ENCODE measurements around the gene ISG20L2. TPM values are rescaled to one million over a fixed set of nuclear protein-coding genes. Genes with fewer than 3 reads are reported as not detected.

Gene ISG20L2
- polyA plus RNA-seq, 2 of the 4 experiments (the other 2 are of a cell fraction): 29.6 to 42.5 TPM

DNA sequence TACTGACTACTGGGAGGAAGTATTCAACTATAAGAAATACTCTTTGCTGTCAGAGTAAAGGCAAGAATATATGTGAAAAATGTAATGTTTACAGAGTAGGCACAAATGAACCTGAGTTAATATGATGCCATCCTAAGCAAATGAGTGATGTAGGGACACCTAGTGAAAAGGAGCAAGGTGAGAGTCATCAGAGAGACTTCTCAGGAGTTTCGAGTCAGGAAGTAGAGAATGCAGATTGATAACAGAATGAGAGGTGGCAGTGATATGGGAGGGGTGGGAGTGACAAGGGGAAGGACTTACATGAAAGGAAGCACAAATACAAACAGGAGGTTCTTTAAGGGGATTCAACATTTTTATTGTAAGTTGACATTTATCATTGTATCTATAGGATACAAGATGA, 49.0 kb upstream of the ISG20L2 start:
- Histone ChIP-seq H3K27ac (no peak overlapping the region), H3K4me3 (no peak overlapping the region), H3K4me2 (no peak overlapping the region), H3K9me3 (no peaks in the 10 kb centered on the region), H3K4me1 (peaks cover 11% of the 10 kb centered on the region; the same call in 2 of the 3 replicates)
- ChIA-PET CTCF (interaction anchor here (0.9 to 1.5 kb wide), 3 partner anchors 51 to 99 kb away, joined by 3 read pairs; no protein-coding TSS in a partner anchor), POLR2A (no interaction called here)
- ATAC-seq: no peak
- WGBS (ENCODE audit: missing lambda C conversion rate): 65% methylated on average over 1 of the region's 1 CpG
- TF ChIP-seq ZC3H11A (IDR thresholded peaks at IDR 0.05) (no peak), SREBF2 (IDR thresholded peaks at IDR 0.05) (no peak), USF2 (IDR thresholded peaks at IDR 0.05) (no peak), JUNB (IDR thresholded peaks at IDR 0.05) (no peak), HOXA7 (CRISPR knock-in tag; IDR thresholded peaks at IDR 0.05) (no peak), ESRRA (IDR thresholded peaks at IDR 0.05; ENCODE audit: borderline replicate concordance, low read length) (no peak), FOSL2 (IDR thresholded peaks at IDR 0.05) (no peak), FOSL2 (CRISPR knock-in tag; IDR thresholded peaks at IDR 0.05) (no peak), FOXS1 (CRISPR knock-in tag; IDR thresholded peaks at IDR 0.05) (no peak), EP300 (IDR thresholded peaks at IDR 0.05) (no peak), POLR2A (IDR thresholded peaks at IDR 0.05; ENCODE audit: low read length) (no peak), BHLHE40 (IDR thresholded peaks at IDR 0.05; ENCODE audit: low read depth, low read length) (no peak), KDM5A (IDR thresholded peaks at IDR 0.05) (no peak), GATA3 (IDR thresholded peaks at IDR 0.05; ENCODE audit: borderline replicate concordance) (no peak), TP53 (CRISPR knock-in tag; IDR thresholded peaks at IDR 0.05) (no peak), HEYL (CRISPR knock-in tag; IDR thresholded peaks at IDR 0.05) (no peak), TFCP2L1 (CRISPR knock-in tag; IDR thresholded peaks at IDR 0.05) (no peak), ZSCAN20 (CRISPR knock-in tag; IDR thresholded peaks at IDR 0.05) (no peak)
- TF ChIP-seq, protein P1, sequence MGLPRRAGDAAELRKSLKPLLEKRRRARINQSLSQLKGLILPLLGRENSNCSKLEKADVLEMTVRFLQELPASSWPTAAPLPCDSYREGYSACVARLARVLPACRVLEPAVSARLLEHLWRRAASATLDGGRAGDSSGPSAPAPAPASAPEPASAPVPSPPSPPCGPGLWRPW (IDR thresholded peaks at IDR 0.05): no peak
- TF ChIP-seq, protein P2, sequence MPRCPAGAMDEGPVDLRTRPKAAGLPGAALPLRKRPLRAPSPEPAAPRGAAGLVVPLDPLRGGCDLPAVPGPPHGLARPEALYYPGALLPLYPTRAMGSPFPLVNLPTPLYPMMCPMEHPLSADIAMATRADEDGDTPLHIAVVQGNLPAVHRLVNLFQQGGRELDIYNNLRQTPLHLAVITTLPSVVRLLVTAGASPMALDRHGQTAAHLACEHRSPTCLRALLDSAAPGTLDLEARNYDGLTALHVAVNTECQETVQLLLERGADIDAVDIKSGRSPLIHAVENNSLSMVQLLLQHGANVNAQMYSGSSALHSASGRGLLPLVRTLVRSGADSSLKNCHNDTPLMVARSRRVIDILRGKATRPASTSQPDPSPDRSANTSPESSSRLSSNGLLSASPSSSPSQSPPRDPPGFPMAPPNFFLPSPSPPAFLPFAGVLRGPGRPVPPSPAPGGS (IDR thresholded peaks at IDR 0.05): no peak
- TF ChIP-seq, protein P3, sequence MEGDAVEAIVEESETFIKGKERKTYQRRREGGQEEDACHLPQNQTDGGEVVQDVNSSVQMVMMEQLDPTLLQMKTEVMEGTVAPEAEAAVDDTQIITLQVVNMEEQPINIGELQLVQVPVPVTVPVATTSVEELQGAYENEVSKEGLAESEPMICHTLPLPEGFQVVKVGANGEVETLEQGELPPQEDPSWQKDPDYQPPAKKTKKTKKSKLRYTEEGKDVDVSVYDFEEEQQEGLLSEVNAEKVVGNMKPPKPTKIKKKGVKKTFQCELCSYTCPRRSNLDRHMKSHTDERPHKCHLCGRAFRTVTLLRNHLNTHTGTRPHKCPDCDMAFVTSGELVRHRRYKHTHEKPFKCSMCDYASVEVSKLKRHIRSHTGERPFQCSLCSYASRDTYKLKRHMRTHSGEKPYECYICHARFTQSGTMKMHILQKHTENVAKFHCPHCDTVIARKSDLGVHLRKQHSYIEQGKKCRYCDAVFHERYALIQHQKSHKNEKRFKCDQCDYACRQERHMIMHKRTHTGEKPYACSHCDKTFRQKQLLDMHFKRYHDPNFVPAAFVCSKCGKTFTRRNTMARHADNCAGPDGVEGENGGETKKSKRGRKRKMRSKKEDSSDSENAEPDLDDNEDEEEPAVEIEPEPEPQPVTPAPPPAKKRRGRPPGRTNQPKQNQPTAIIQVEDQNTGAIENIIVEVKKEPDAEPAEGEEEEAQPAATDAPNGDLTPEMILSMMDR (IDR thresholded peaks at IDR 0.05): no peak
- no peak for FAIRE-seq
- DNase-seq (ENCODE audit: low read depth in 1 of 2, low spot score in 1 of 2): no peak

- FAIRE-seq (no peak), DNase-seq (ENCODE audit: low read depth in 1 of 2, low spot score in 1 of 2) (no peak), ATAC-seq (no peak)
- CTCF ChIA-PET: interaction anchor here (0.9 to 1.5 kb wide), 5 partner anchors 20 to 100 kb away, joined by 3 to 8 read pairs (median 3); no protein-coding TSS in a partner anchor
- Histone ChIP-seq H3K4me1 (peaks cover 11% of the 10 kb centered on the region; the same call in 2 of the 3 replicates), H3K9me3 (no peaks in the 10 kb centered on the region), H3K27ac (no peak overlapping the region), H3K4me3 (no peak overlapping the region), H3K4me2 (no peak overlapping the region)
- POLR2A ChIA-PET: interaction anchor here (0.7 to 1.1 kb wide), 2 partner anchors 10 to 37 kb away, joined by 3 read pairs; no protein-coding TSS in a partner anchor
- TF ChIP-seq NFE2L2 (conservative IDR thresholded peaks at IDR 0.05; ENCODE audit: low read length): no peak
- TF ChIP-seq ZFP36 (IDR thresholded peaks at IDR 0.05; ENCODE audit: borderline replicate concordance, partially characterized antibody): no peak
- TF ChIP-seq POLR2A (IDR thresholded peaks at IDR 0.05; ENCODE audit: low read length): no peak
- no peak for TF ChIP-seq CHD2 (IDR thresholded peaks at IDR 0.05; ENCODE audit: low read length, partially characterized antibody)
- no peak for TF ChIP-seq KDM1A (IDR thresholded peaks at IDR 0.05; ENCODE audit: low read depth)
- TF ChIP-seq MYC (IDR thresholded peaks at IDR 0.05; ENCODE audit: borderline replicate concordance, low read length): no peak
- no peak for TF ChIP-seq REST (IDR thresholded peaks at IDR 0.05)
- TF ChIP-seq SMC3 (IDR thresholded peaks at IDR 0.05): no peak
- TF ChIP-seq ZNF302 (CRISPR knock-in tag; IDR thresholded peaks at IDR 0.05): no peak
- no peak for TF ChIP-seq CHD4 (IDR thresholded peaks at IDR 0.05; ENCODE audit: borderline replicate concordance)
- no peak for TF ChIP-seq RFX5 (IDR thresholded peaks at IDR 0.05)
- 78% methylated on average over 4 of the region's 4 CpGs for WGBS (ENCODE audit: missing lambda C conversion rate)
These were observed 48.4 kb upstream of the ISG20L2 start for GRCh38 chr1:156776942-156777341.

All from A549 (cell line).